HG03135 (cell line): Measurements from ENCODE around the gene FBLN7.
"Not testable (repeated sequence)": the region's sequence is repeated elsewhere in the genome, so short reads cannot be mapped to it uniquely, and the experiment has no call there.

Source experiments
- ATAC-seq: cut with Tn5 transposase; IDR thresholded peaks from one replicate; pipeline ENCODE4 v1.9.1; 2021; ENCODE audit warnings: mild to moderate bottlenecking, moderate library complexity; ENCODE audit not compliant: unreplicated experiment

The FBLN7 gene, protein sequence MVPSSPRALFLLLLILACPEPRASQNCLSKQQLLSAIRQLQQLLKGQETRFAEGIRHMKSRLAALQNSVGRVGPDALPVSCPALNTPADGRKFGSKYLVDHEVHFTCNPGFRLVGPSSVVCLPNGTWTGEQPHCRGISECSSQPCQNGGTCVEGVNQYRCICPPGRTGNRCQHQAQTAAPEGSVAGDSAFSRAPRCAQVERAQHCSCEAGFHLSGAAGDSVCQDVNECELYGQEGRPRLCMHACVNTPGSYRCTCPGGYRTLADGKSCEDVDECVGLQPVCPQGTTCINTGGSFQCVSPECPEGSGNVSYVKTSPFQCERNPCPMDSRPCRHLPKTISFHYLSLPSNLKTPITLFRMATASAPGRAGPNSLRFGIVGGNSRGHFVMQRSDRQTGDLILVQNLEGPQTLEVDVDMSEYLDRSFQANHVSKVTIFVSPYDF

GRCh38 chr2:112138159-112139032 is at the start of gene FBLN7:
Gene FBLN7 (plus strand): TSS chr2:112138385. CDS start chr2:112138656, 271 bp downstream.
- no peak for ATAC-seq

GRCh38 chr2:112089375-112089774 is 48.8 kb upstream of the FBLN7 start:
- ATAC-seq: no peak

- no peak for ATAC-seq
Measured at GRCh38 chr2:112092286-112093041, 45.7 kb upstream of the FBLN7 start.

GRCh38 chr2:112093216-112093615 is 45.0 kb upstream of the FBLN7 start:
- no peak for ATAC-seq

GRCh38 chr2:112095681-112096080 is 42.5 kb upstream of the FBLN7 start:
- ATAC-seq: no peak

DNA sequence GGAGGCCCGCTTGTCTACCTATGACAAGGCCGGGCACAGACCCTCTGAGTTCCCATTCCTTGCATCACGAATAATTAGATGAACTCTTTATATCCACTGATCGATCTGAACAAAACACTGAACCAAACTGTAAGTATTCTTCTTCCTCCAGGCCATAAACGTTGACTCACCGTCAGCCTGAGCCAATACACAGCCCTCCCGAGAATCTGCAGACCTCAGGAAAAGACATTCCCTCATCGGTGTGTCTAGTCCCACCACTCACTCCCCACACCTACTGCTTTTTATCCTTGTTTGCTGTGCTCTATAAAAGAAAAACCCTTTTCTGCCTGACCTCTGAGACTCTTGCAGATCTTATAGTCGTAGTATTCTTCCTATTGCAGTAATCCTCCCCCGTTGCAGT is 42.1 kb upstream of the FBLN7 start:
- no peak for ATAC-seq

DNA sequence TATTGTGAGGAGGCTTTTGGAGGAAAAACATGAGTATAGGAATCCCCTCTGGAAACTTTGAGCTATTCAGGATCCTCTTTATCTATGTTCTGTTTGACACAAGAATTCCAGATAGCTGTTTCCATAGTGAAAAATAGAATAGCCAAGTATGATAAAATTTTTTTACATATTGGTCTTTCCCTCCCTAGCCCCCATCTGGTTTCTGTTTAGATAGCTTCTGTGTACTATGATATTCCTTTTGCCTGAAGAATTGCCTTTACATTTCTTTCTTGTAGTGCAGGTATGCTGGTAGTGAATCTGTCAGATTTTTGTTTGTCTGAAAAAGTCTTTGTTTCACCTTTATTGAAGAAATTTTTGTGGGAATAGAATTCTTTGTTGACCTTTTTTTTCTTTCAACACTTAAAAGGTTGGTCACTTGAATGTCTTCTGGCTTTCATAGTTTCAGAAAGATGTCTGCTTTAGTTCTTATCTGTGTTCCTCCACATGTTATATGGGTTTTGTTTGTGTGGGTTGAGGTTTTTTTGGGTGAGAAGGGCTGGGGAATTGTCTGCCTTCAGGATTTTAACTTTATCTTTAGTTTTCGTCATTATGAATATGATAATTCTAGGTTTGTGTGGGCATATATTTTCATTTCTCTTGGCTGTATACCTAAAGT is 29.9 kb upstream of the FBLN7 start:
- no peak for ATAC-seq

- ATAC-seq: no peak
Measured at GRCh38 chr2:112109278-112109677, 28.9 kb upstream of the FBLN7 start.

DNA sequence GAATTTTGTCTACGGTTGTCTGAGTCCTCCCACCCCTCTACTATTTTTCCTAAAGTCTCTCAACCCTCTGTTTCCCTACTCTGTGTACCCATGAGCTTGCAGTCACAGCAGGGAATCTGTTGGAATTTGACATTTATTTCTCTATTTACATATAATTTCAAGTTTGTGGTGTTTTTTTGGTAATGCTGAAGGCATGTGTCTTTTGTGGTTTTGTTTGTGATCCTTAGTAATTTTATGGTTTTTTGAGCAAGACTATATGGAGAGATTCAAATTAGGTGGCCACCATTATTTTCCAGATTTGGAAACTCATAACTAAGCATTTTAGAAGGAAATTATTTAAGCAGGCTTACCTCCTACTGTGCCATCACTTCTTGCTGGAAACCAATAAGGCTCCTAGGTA is 27.2 kb upstream of the FBLN7 start:
- no peak for ATAC-seq

- not testable (repeated sequence) for ATAC-seq
Measured at GRCh38 chr2:112113354-112113753, 24.8 kb upstream of the FBLN7 start.

DNA sequence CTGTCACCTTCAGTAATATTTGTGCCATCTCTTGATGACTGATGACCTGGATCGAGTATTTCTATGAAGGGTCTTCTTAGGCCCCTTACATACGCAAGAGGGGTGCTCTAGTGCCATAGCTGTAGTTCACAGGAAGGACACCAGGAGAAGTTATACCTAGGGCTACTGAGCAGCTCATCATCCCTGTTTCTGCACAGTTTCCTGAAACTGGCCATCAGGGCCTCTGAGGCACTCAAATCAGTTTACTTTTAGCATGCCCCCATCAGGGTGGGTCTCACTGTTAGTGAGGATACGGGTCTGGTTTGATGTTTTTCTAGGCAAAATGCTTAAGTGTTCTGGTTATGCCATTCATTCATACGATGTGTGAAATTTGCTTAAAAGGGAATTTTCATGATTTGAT is 20.0 kb upstream of the FBLN7 start:
- ATAC-seq: no peak

- no peak for ATAC-seq
Measured at GRCh38 chr2:112121682-112122254, 16.4 kb upstream of the FBLN7 start.

GRCh38 chr2:112129060-112129459 is 9.1 kb upstream of the FBLN7 start:
- no peak for ATAC-seq

DNA sequence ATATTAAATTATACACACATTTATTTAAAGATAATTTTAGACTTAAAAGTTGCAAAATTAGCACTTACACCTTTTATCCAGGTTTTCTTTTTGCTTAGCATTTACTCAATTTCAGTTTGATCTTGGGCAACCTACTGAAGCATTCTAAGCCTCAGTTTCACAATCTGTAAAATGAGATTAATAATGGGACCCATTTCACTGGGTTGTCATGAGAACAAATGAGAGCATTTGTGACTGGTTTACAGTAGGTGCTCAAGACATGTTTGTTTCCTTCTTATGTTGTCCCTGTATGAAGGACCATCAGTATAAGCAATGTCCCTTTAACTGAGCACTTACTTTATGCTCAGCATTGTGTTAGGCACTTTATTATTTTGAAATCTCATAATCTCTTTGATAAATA is 4.8 kb upstream of the FBLN7 start:
- ATAC-seq: no peak

DNA sequence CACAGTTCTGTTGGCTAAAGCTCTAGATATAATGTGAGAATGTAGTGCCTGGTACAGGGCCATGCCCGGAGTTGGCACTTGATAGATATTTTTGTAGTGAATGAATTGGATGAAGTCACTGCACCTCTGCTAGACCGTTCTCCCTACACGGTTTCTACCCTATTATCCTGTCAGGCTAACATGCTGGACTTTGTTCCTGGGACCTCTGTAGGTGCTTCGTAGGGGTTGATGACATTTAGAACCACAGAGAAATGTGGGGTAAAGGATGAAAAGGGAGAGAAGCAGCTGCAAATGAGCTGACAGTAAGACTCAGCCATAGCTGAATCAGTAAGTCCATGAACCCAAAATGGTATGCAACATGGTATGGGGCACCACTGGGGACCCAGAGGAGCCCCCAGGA is 4.1 kb upstream of the FBLN7 start:
- ATAC-seq: no peak

- no peak for ATAC-seq
Measured at GRCh38 chr2:112136096-112136495, 2.1 kb upstream of the FBLN7 start.

GRCh38 chr2:112137516-112138158 is 548 bp upstream of the FBLN7 start:
- no peak for ATAC-seq

- ATAC-seq: not testable (repeated sequence)
Measured at GRCh38 chr2:112139033-112139614, 939 bp downstream of the FBLN7 start.

GRCh38 chr2:112139661-112140204 is 1.5 kb downstream of the FBLN7 start:
- not testable (repeated sequence) for ATAC-seq
